ENCODE measurements around the gene OOSP3. TPM values are rescaled to one million over a fixed set of nuclear protein-coding genes. Genes with fewer than 3 reads are reported as not detected.

OOSP3 gene
- total and polyA plus RNA-seq, 2 donors (not counting 1 experiment from before 2014, with no cell fraction given): not detected

- H3K27me3 Mint-ChIP-seq: peaks cover 21% of the 10 kb centered on the region
- no peak overlapping the region for H3K4me3 Mint-ChIP-seq
Measured at GRCh38 chr11:59877325-59877724, 1.3 kb upstream of the OOSP3 start.

GRCh38 chr11:59877784-59878183 lies 798 bp upstream of the OOSP3 start:
- ChIA-PET CTCF (no interaction called here), POLR2A (no interaction called here)
- Histone ChIP-seq H3K79me2 (ENCODE audit: control insufficient read depth, insufficient read depth, low read length) (no peaks in the 10 kb centered on the region), H3K36me3 (replicated peaks in 1 of 2; ENCODE audit: control extremely low read depth in 1 of 2, control insufficient read depth in 1 of 2, extremely low read depth in 1 of 2, insufficient read depth in 2 of 2, low read length in 1 of 2) (no peaks in the 10 kb centered on the region), H3K9me3 (ENCODE audit: control extremely low read depth in 1 of 3, control insufficient read depth in 2 of 3, insufficient read depth in 1 of 3, low read length in 2 of 3) (no peaks in the 10 kb centered on the region), H3K4me3 (ENCODE audit: control extremely low read depth in 1 of 5, extremely low read depth in 1 of 5, insufficient read depth in 1 of 5, low read depth in 2 of 5, low read length in 4 of 5) (no peak overlapping the region), H3K27me3 (replicated peaks in 1 of 4; ENCODE audit: control extremely low read depth in 1 of 4, control insufficient read depth in 3 of 4, insufficient read depth in 4 of 4, low read length in 3 of 4) (no peaks in the 10 kb centered on the region), H2AFZ (ENCODE audit: insufficient read depth, low read depth, low read length, poor library complexity, severe bottlenecking) (no peak overlapping the region), H4K20me1 (ENCODE audit: control insufficient read depth, insufficient read depth, low read length, poor library complexity, severe bottlenecking) (no peaks in the 10 kb centered on the region), H3K27ac (ENCODE audit: low read length in 2 of 2) (no peak overlapping the region), H3K4me1 (ENCODE audit: control insufficient read depth in 2 of 2, insufficient read depth in 2 of 2, low read length in 2 of 2) (no peaks in the 10 kb centered on the region), H3K4me2 (replicated peaks; ENCODE audit: low read depth, low read length, poor library complexity, severe bottlenecking) (no peak overlapping the region), H3K9ac (ENCODE audit: low read length) (no peak overlapping the region)
- Mint-ChIP-seq H3K9me3 (ENCODE audit: insufficient read depth) (no peaks in the 10 kb centered on the region), H3K27ac (no peak overlapping the region), H3K4me1 (no peaks in the 10 kb centered on the region), H3K27me3 (peaks cover 21% of the 10 kb centered on the region), H3K4me3 (no peak overlapping the region)
- DNase-seq: no peak
- TF ChIP-seq EZH2 (IDR thresholded peaks at IDR 0.05; ENCODE audit: borderline replicate concordance, insufficient read depth, low read depth, low read length, poor library complexity, severe bottlenecking) (no peak), CTCF (IDR thresholded peaks at IDR 0.05) (no peak)
- intact Hi-C loops (cut with micrococcal nuclease): no loop called here
- ATAC-seq (ENCODE audit: low read depth): no peak

More at GRCh38 chr11:59877325-59877724, 1.3 kb upstream of the OOSP3 start:
- TF ChIP-seq CTCF (IDR thresholded peaks at IDR 0.05) (no peak), EZH2 (IDR thresholded peaks at IDR 0.05; ENCODE audit: borderline replicate concordance, insufficient read depth, low read depth, low read length, poor library complexity, severe bottlenecking) (no peak)
- H3K27ac ChIP-seq (ENCODE audit: low read length in 2 of 2): no peak overlapping the region
- no peaks in the 10 kb centered on the region for H3K79me2 ChIP-seq (ENCODE audit: control insufficient read depth, insufficient read depth, low read length)
- H3K4me2 ChIP-seq (replicated peaks; ENCODE audit: low read depth, low read length, poor library complexity, severe bottlenecking): no peak overlapping the region
- H3K27me3 ChIP-seq (replicated peaks in 1 of 4; ENCODE audit: control extremely low read depth in 1 of 4, control insufficient read depth in 3 of 4, insufficient read depth in 4 of 4, low read length in 3 of 4): no peaks in the 10 kb centered on the region
- no peaks in the 10 kb centered on the region for H3K9me3 ChIP-seq (ENCODE audit: control extremely low read depth in 1 of 3, control insufficient read depth in 2 of 3, insufficient read depth in 1 of 3, low read length in 2 of 3)
- no peaks in the 10 kb centered on the region for H3K4me1 Mint-ChIP-seq
- no peak overlapping the region for H2AFZ ChIP-seq (ENCODE audit: insufficient read depth, low read depth, low read length, poor library complexity, severe bottlenecking)
- ATAC-seq (ENCODE audit: low read depth): no peak
- CTCF ChIA-PET: no interaction called here
- H3K36me3 ChIP-seq (replicated peaks in 1 of 2; ENCODE audit: control extremely low read depth in 1 of 2, control insufficient read depth in 1 of 2, extremely low read depth in 1 of 2, insufficient read depth in 2 of 2, low read length in 1 of 2): no peaks in the 10 kb centered on the region
- no peaks in the 10 kb centered on the region for H3K4me1 ChIP-seq (ENCODE audit: control insufficient read depth in 2 of 2, insufficient read depth in 2 of 2, low read length in 2 of 2)
- no peaks in the 10 kb centered on the region for H4K20me1 ChIP-seq (ENCODE audit: control insufficient read depth, insufficient read depth, low read length, poor library complexity, severe bottlenecking)
- intact Hi-C loops (cut with micrococcal nuclease): no loop called here
- DNase-seq: no peak
- H3K4me3 ChIP-seq (ENCODE audit: control extremely low read depth in 1 of 5, extremely low read depth in 1 of 5, insufficient read depth in 1 of 5, low read depth in 2 of 5, low read length in 4 of 5): no peak overlapping the region
- no peaks in the 10 kb centered on the region for H3K9me3 Mint-ChIP-seq (ENCODE audit: insufficient read depth)
- no peak overlapping the region for H3K27ac Mint-ChIP-seq
- POLR2A ChIA-PET: no interaction called here
- H3K9ac ChIP-seq (ENCODE audit: low read length): no peak overlapping the region

All from B cell (primary cell).